Neuronal stem cell (in vitro differentiated cells): ENCODE data around the gene PRPF18.
A peak's percentile ranks its signal among the peaks of the same experiment; 100 is the strongest.

Source experiments
- DNase-seq: peaks from one replicate; pipeline ENCODE4 v3.0.0-alpha.2; 2013; ENCODE audit warnings: low spot score
- H2AFZ ChIP-seq: one replicate; pipeline ENCODE4 v1.6.1; 2013; ENCODE audit warnings: mild to moderate bottlenecking, low read length, inconsistent platforms
- H2AK5ac ChIP-seq: 2 replicates; pipeline ENCODE4 v1.6.1; 2013; ENCODE audit warnings: low read depth, mild to moderate bottlenecking, inconsistent platforms, low read length, moderate library complexity, mixed read lengths
- H2BK120ac ChIP-seq: 2 replicates; pipeline ENCODE4 v1.6.1; 2013; ENCODE audit warnings: low read depth, mild to moderate bottlenecking, inconsistent platforms, low read length, moderate library complexity, mixed read lengths
- H2BK12ac ChIP-seq: one replicate; pipeline ENCODE4 v1.6.1; 2013; ENCODE audit warnings: low read length, inconsistent platforms
- H2BK15ac ChIP-seq: 2 replicates; pipeline ENCODE4 v1.6.1; 2013; ENCODE audit warnings: mild to moderate bottlenecking, low read length, inconsistent platforms, mixed read lengths
- H2BK5ac ChIP-seq: one replicate; pipeline ENCODE4 v1.6.1; 2013; ENCODE audit warnings: inconsistent platforms, mild to moderate bottlenecking, low read length, moderate library complexity
- H3K14ac ChIP-seq: one replicate; pipeline ENCODE4 v1.6.1; 2013; ENCODE audit warnings: low read length, inconsistent platforms
- H3K18ac ChIP-seq: 2 replicates; pipeline ENCODE4 v1.6.1; 2013; ENCODE audit warnings: low read length, inconsistent platforms
- H3K23ac ChIP-seq: 2 replicates; pipeline ENCODE4 v1.6.1; 2013; ENCODE audit warnings: low read depth, mild to moderate bottlenecking, mixed read lengths, low read length, inconsistent platforms; ENCODE audit not compliant: poor library complexity
- H3K27ac ChIP-seq: replicated peaks from 3 replicates; pipeline ENCODE4 v1.5.1; 2013; ENCODE audit warnings: low read length, inconsistent platforms
- H3K27me3 ChIP-seq, 3 experiments: 2 replicates each; pipeline ENCODE4 v1.6.1; 2013; ENCODE audit warnings: low read length in 3 of 3, mild to moderate bottlenecking in 2 of 3, inconsistent platforms in 1 of 3, low read depth in 1 of 3, mixed read lengths in 1 of 3, moderate library complexity in 1 of 3; ENCODE audit not compliant: control insufficient read depth in 3 of 3, insufficient read depth in 3 of 3
- H3K36me3 ChIP-seq, 2 donors: replicated peaks in 1 of 2; 2 replicates each; pipeline ENCODE4 v1.6.1; 2013; ENCODE audit warnings: low read length in 2 of 2; ENCODE audit not compliant: control insufficient read depth in 2 of 2, insufficient read depth in 2 of 2
- H3K4ac ChIP-seq: 2 replicates; pipeline ENCODE4 v1.6.1; 2013; ENCODE audit warnings: inconsistent platforms, mild to moderate bottlenecking, low read length, moderate library complexity
- H3K4me1 ChIP-seq, 2 donors: 1 replicate in 1 of 2; 2 replicates in 1 of 2; pipeline ENCODE4 v1.6.1; 2013; ENCODE audit warnings: low read length in 2 of 2, low read depth in 1 of 2; ENCODE audit not compliant: control insufficient read depth in 2 of 2, insufficient read depth in 1 of 2
- H3K4me2 ChIP-seq: one replicate; pipeline ENCODE4 v1.6.1; 2013; ENCODE audit warnings: mild to moderate bottlenecking, low read length, inconsistent platforms; ENCODE audit not compliant: insufficient read depth, poor library complexity, severe bottlenecking
- H3K4me3 ChIP-seq, 2 donors: 2 replicates each; pipeline ENCODE4 v1.5.1; 2013; ENCODE audit warnings: low read length in 2 of 2, mild to moderate bottlenecking in 2 of 2, inconsistent platforms in 1 of 2, moderate library complexity in 1 of 2
- H3K79me1 ChIP-seq: one replicate; pipeline ENCODE4 v1.6.1; 2013; ENCODE audit warnings: low read depth, mild to moderate bottlenecking, inconsistent platforms, low read length, moderate library complexity
- H3K9ac ChIP-seq: one replicate; pipeline ENCODE4 v1.6.1; 2013; ENCODE audit warnings: mild to moderate bottlenecking, low read depth, low read length, inconsistent platforms; ENCODE audit not compliant: poor library complexity
- H3K9me3 ChIP-seq, 2 donors: replicated peaks in 1 of 2; 2 replicates each; pipeline versions ENCODE3 to v1.6.1; 2013; ENCODE audit warnings: low read length in 2 of 2, mild to moderate bottlenecking in 2 of 2, inconsistent platforms in 1 of 2, low read depth in 1 of 2, mixed read lengths in 1 of 2, moderate library complexity in 1 of 2; ENCODE audit not compliant: control insufficient read depth in 2 of 2, insufficient read depth in 1 of 2
- H4K8ac ChIP-seq: one replicate; pipeline ENCODE4 v1.6.1; 2013; ENCODE audit warnings: low read depth, mild to moderate bottlenecking, inconsistent platforms, low read length, moderate library complexity
- H4K91ac ChIP-seq: one replicate; pipeline ENCODE4 v1.6.1; 2013; ENCODE audit warnings: low read length, low read depth, mild to moderate bottlenecking, inconsistent platforms; ENCODE audit not compliant: poor library complexity
- WGBS, 2 donors: extraction: QIAGEN DNeasy Blood & Tissue Kit; methylation state at CpG; one replicate each; pipeline ENCODE4 v1.1.7; 2013; ENCODE audit warnings: missing lambda C conversion rate in 2 of 2, mixed read lengths in 1 of 2; ENCODE audit not compliant: insufficient read length in 2 of 2, insufficient replicate concordance in 1 of 2; ENCODE audit errors: extremely low coverage in 2 of 2; 5-methylcytosine and 5-hydroxymethylcytosine counted together

Gene PRPF18

DNA sequence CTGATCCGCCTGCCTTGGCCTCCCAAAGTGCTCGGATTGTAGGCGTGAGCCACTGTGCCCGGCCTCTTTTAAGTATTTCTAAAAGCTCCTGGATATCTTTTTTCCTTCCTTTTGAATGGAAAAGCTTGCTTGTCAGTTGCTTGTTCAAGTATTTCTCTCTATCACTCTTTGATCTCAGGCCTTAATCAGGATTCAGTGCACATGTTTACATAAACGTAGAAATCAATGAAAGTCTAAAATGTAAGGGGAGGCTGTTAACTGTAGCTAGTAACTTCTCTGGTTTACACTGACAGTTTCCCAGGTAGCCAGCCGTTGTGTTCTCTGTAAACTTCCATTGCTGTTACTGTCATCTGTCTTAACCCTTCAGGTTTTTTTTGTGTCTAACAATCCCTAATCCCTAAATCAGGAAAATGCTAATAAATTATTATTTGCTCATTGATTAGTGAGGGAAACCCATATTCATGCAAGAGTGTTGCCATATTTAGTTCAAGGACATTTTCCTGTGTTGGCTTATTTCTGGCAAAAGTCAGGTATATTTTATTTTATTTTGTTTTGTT lies 1.5 kb upstream of the PRPF18 start:
- Histone ChIP-seq H3K4ac (no peak overlapping the region), H2BK5ac (no peak overlapping the region), H3K9me3 (no peaks in the 10 kb centered on the region), H3K18ac (no peak overlapping the region), H3K27ac (no peak overlapping the region), H2BK120ac (no peak overlapping the region), H3K4me2 (no peak overlapping the region), H2AK5ac (no peak overlapping the region), H2BK12ac (no peak overlapping the region), H3K9ac (no peak overlapping the region), H3K23ac (no peak overlapping the region), H3K79me1 (peaks cover 2% of the 10 kb centered on the region), H2BK15ac (no peak overlapping the region), H3K14ac (no peak overlapping the region), H4K8ac (no peak overlapping the region), H3K27me3 (peaks cover 0 to 11% (median 0%) of the 10 kb centered on the region in 3 experiments), H3K4me3 (no peak overlapping the region), H3K4me1 (peaks cover 4 to 7% of the 10 kb centered on the region in 2 donors), H4K91ac (no peak overlapping the region), H2AFZ (no peak overlapping the region), H3K36me3 (no peaks in the 10 kb centered on the region)
- no CpG with 5 or more reads among the region's 6 CpGs for WGBS, 2 donors
- DNase-seq = no peak

DNA sequence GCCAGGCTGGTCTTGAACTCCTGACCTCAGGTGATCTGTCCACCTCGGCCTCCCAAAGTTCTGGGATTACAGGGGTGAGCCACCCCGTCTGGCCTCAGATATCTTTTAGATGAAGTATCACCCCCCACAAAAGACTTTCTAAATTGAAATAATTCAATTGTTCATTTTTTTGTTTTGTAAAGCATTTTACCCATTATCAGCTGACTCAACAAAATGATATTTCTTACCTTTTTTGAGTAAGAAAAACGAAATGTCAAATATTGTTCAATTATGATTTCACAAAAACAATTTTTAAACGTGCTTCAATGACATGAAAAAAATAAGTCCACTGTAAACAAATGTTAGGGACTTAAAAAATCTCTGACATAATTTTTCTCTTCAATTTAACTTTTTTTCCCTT lies 822 bp upstream of the PRPF18 start:
- Histone ChIP-seq H3K4me1 (peaks cover 4 to 7% of the 10 kb centered on the region in 2 donors), H3K14ac (no peak overlapping the region), H2BK15ac (no peak overlapping the region), H3K9me3 (no peaks in the 10 kb centered on the region), H3K27ac (no peak overlapping the region), H3K9ac (no peak overlapping the region), H2AFZ (peak overlapping the region; percentile 90), H2AK5ac (no peak overlapping the region), H4K91ac (no peak overlapping the region), H3K36me3 (no peaks in the 10 kb centered on the region), H3K18ac (no peak overlapping the region), H3K4ac (no peak overlapping the region), H2BK12ac (no peak overlapping the region), H3K27me3 (peaks cover 0 to 7% (median 0%) of the 10 kb centered on the region in 3 experiments), H2BK5ac (no peak overlapping the region), H4K8ac (no peak overlapping the region), H3K23ac (no peak overlapping the region), H3K79me1 (peaks cover 2% of the 10 kb centered on the region), H3K4me3 (no peak overlapping the region), H3K4me2 (no peak overlapping the region), H2BK120ac (no peak overlapping the region)
- no CpG with 5 or more reads among the region's 4 CpGs for WGBS, 2 donors
- no peak for DNase-seq

DNA sequence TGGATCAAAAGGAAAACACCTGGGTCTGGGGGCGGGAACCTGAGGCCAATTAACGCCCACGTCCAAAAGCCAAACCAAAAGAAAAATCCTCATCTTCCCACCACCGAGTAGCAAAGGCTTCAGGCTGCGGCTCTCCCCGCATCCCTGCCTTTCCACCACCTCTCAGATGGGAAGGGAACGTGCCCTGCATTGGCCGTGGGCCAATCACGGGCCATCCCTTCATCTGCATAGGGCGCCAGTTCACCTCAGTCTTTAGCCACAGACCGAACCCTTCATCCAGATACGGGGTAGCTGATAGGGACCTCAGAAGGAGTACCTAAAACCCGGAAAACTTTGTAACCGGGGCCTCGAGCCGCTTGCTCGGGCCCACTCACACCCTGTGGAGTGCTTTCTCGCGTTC lies 626 bp downstream of the PRPF18 start:
- Histone ChIP-seq H3K36me3 (peaks cover under 1 to 8% of the 10 kb centered on the region in 2 donors), H3K14ac (no peak overlapping the region), H2BK15ac (no peak overlapping the region), H3K79me1 (peaks cover 2% of the 10 kb centered on the region), H3K27me3 (peaks cover 0 to 7% (median 0%) of the 10 kb centered on the region in 3 experiments), H3K23ac (peak overlapping the region; percentile 12), H2BK5ac (no peak overlapping the region), H2AK5ac (no peak overlapping the region), H3K18ac (no peak overlapping the region), H4K8ac (no peak overlapping the region), H3K9me3 (no peaks in the 10 kb centered on the region), H3K27ac (no peak overlapping the region), H3K9ac (peak overlapping the region; percentile 72), H3K4ac (no peak overlapping the region), H3K4me3 (peak overlapping the region; percentile 82 to 91), H2AFZ (peak overlapping the region; percentile 90), H3K4me2 (peak overlapping the region; percentile 78), H3K4me1 (peaks cover 4 to 7% of the 10 kb centered on the region in 2 donors), H2BK12ac (no peak overlapping the region), H4K91ac (no peak overlapping the region), H2BK120ac (no peak overlapping the region)
- no CpG with 5 or more reads among the region's 19 CpGs for WGBS, 2 donors
- no peak for DNase-seq

DNA sequence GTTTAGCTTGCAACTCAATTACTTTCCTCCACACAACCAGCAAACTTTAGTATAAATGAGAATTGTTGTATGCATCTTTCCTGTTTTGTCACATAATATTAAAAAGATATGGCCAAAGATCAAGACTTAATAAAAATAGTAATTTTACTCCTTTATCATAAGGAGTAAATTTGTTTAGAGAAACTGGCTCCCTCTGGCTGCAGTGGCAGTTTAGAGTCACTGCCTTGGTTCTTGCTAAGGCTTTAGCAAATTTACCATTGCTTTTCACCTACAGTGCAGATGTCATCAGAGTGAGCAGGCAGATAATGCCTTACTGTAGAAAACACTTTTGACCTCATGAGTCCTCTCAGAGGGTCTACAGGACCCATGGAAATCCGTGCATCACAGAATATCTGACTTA lies 2.6 kb downstream of the PRPF18 start:
- H4K8ac ChIP-seq = no peak overlapping the region
- H2BK12ac ChIP-seq = no peak overlapping the region
- H3K18ac ChIP-seq = no peak overlapping the region
- no peak overlapping the region for H3K23ac ChIP-seq
- peaks cover 2 to 21% of the 10 kb centered on the region in 2 donors for H3K36me3 ChIP-seq
- no peak for DNase-seq
- no peak overlapping the region for H3K4me3 ChIP-seq
- H2BK5ac ChIP-seq = no peak overlapping the region
- peaks cover 2% of the 10 kb centered on the region for H3K79me1 ChIP-seq
- no peaks in the 10 kb centered on the region for H3K9me3 ChIP-seq
- H3K4me1 ChIP-seq = peaks cover 4 to 7% of the 10 kb centered on the region in 2 donors
- H2BK120ac ChIP-seq = no peak overlapping the region
- no peak overlapping the region for H3K27ac ChIP-seq
- H3K4me2 ChIP-seq = no peak overlapping the region
- no peak overlapping the region for H2AFZ ChIP-seq
- no peaks in the 10 kb centered on the region for H3K27me3 ChIP-seq
- H2AK5ac ChIP-seq = no peak overlapping the region
- H4K91ac ChIP-seq = no peak overlapping the region
- H3K4ac ChIP-seq = no peak overlapping the region
- H2BK15ac ChIP-seq = no peak overlapping the region
- no CpG with 5 or more reads among the region's 1 CpG for WGBS, 2 donors
- no peak overlapping the region for H3K9ac ChIP-seq
- no peak overlapping the region for H3K14ac ChIP-seq
